AML-193 (cell line): ENCODE data around the gene ATAD3B.
"Not testable (repeated sequence)": the region's sequence is repeated elsewhere in the genome, so short reads cannot be mapped to it uniquely, and the experiment has no call there.

Experiments used
- DNase-seq, 2 experiments: peaks; one replicate each; lab custom pipeline; 2025; lab: John Stamatoyannopoulos, UW

Gene ATAD3B

DNA sequence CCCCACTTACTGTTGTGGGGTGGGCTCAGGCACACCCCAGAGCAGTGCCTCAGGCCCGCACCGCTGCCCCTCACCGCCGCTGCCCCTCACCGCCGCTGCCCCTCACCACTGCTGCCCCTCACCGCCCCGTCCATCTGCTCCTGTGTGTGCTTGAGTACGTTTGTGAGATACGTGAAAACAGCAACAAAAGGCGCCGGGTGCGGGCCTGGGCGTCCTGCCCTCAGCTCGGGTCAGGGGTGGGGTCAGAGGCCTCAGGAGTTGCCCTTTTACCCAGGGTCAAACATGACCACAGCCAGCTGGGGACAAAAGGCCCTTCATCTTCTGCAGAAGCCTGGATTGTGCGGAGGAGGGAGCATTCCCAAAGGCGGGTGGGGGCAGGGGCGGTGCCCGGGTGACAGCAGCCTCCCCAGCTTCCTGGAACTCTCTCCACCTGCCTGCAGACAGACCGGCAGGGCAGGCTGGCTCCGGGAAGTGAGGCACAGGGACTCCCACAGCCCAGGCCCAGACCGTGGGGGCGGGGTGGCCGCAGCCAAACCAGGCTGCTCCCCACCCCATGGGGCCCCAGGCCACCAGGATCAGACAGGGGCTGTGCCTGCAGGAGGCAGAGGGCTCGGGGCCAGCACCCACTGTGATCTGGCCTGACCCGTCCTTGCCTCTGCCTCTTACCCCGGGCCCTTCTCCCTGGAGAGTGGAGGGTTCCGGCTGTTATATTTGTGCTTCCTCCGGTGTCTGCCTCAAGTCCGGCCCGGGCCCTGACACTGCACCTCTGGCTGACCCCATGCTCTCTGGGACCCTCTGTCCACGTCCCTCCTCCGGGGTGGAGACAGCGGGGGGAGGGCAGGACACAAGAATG is 38.4 kb upstream of the ATAD3B start:
- DNase-seq, result no peak

DNA sequence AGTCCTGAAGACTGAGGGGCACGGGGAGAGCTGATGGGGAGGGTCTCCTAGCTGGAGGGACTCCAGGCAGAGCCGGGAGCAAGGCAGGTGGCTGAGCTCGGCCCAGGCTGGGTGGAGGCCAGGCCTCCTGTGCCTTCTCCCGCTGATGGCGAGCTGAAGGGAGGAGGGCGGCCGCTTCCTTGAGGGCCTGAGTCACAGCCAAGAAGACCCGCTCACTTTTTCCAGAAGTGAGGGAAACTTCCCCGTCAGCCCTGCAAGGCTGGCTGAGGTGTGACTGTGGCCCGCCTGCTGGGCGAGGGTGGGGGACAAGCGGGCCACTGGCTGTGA is 37.8 kb upstream of the ATAD3B start:
- no peak for DNase-seq

DNA sequence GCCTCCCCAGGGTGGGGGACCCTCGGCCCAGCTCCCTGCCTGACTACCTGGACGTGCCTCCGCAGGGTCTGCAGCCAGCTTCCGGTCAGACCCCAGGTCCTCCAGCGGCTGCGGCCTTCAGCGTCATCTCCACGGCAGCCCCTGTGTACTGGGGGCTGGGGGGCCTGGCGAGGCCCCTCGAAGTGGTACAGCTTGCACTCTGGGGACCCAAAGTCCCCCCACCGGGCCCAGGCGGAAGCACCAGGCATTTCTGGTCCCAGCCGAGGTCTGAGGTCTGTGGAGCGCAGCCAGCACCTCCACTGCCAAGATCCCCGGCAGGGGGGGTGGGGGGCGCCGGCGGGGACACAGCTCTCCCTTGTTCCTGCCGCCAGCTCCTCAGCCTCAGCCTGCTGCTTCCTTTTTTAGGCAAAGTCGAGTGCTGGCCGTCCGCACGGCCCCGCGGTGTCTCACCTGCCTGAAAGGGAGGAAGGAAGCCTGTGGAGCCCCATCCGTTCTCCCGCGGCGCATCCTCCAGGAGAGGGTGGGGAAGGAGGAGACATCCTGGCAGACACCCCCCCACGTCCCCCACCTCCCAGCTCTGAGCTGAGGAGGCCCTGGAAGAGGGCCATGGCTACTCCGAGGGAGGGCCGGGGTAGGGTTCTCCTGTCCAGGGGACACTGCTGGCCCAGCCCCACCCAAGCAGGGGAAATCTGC is 37.3 kb upstream of the ATAD3B start:
- no peak for DNase-seq

DNA sequence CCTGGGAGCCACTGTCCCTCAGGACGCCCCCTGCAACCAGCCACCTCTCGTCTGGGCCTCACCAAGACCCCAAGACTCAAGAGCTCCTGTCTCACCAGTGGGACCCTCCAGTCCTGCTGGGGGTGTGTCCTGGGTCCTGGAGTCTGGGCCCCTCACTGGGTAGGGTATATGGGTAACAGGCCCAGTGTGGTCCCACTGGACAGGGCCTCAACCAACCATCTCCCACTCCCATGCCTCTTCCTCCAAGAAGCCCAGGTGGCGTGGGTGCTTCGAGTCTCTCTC is 36.8 kb upstream of the ATAD3B start:
- DNase-seq, result no peak

DNA sequence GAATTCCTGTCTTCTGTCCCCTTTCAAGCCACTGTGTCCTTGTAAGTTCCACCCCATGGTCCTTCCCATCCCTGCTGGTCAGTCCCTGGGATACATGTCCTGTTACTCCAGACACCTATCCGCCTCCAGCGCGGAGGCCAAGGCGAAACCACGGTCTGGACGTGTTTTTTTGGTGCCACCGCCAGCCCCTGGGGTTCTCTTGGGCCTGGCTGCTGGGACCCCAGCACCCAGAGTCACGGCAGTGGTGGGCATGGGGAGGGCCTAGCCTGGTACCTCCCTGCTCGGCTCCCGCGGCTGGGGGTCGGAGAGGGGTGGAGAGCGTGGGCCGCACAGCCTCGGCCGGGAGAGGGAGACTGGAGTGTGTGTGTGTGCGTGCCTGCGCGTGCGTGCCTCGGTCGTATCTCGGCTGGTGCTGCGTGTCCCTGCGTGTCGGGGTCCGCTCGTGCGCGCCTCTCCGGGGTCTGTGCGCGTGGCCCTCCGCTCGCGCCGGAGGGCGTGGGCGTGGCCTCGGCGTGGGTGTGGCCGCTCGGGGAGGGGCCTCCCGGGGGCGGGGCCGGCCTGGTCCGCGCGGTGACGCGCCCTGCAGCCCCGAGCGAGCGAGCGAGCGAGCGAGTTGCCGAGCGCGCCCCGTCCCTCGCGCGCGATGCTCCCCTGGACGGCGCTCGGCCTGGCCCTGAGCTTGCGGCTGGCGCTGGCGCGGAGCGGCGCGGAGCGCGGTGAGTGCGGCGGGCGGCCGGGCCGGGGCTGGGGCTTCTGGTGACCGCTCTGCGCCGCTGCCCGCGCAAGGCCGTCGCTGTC is 36.3 kb upstream of the ATAD3B start, which contains the start of gene VWA1:
Gene VWA1, plus strand, starts transcription at position 585 of the 798 bp plus-strand sequence. Its CDS starts 59 bp downstream, at position 644.
- DNase-seq, result peak in 1 of 2 experiments; percentile 23

DNA sequence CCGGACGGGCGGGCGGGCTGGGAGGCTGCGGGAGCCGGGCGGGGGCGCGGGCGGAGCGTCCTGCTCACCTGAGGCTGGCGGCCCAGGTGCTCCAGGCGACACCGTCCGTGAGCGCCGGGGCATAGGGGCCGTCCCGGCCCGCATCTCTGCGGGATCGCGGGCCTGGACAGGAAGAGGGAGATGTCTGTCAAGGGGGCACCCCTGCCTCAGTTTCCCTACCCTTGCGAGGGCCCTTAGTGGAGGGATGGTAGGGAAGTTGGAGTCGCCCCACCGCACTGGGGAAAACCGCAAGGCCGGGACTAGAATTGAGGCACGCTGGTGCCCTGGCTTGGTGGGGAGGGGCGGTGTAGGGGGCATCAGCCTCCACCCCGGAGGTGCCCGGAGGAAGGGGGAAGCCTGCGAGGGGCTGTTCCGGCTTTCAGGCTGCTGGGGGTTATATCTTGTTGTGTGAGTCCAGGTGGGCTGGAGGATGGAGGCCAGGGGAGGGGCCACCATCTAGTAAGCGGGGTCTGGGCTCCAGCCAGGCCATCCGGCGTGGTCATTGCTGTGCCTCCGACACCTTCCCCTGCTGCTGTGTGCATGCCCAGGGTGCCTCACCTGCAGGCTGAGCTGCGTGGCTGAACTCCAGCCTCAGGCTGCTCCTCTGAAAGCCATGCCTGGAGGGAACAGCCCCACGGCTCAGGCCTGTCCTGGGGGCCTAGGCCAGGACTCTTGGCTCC is 35.5 kb upstream of the ATAD3B start:
- DNase-seq, result no peak

DNA sequence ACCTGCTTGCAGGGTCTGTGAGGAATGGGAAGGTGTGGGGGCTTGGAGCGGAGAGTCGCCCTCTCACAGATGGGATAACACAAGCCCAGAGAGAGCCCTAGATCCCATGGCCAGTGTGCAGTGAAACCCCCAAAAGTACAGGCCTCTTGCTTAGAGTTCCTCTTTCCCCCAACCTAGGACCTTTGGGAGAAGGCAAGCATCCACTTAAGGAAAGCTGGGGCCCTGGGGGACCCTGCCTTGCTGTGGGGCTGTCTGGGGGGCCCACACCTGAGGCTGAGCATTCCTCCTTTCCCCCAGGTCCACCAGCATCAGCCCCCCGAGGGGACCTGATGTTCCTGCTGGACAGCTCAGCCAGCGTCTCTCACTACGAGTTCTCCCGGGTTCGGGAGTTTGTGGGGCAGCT is 34.9 kb upstream of the ATAD3B start:
- no peak for DNase-seq

DNA sequence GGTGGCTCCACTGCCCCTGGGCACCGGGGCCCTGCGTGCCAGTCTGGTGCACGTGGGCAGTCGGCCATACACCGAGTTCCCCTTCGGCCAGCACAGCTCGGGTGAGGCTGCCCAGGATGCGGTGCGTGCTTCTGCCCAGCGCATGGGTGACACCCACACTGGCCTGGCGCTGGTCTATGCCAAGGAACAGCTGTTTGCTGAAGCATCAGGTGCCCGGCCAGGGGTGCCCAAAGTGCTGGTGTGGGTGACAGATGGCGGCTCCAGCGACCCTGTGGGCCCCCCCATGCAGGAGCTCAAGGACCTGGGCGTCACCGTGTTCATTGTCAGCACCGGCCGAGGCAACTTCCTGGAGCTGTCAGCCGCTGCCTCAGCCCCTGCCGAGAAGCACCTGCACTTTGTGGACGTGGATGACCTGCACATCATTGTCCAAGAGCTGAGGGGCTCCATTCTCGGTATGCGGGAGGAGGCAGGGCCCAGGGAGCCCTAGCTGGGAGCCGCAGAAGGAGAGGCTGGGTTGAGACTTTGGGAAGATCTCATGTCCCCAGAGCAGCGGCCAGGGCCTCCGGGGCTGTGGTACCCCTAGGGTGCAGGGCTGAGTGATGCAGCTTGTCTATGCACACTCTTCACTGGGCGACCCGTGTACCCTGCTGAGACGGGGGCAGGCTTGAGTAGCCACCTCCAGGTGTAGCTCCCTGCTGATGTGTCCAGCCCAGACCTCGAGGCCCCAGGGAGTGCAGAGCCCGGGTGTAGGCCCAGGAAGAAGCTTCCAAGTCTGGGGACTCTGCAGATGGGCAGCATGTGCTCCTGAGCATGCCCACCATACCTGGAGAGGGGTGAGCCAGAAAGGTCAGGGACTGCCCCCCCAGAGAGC is 34.3 kb upstream of the ATAD3B start:
- DNase-seq, result no peak

DNA sequence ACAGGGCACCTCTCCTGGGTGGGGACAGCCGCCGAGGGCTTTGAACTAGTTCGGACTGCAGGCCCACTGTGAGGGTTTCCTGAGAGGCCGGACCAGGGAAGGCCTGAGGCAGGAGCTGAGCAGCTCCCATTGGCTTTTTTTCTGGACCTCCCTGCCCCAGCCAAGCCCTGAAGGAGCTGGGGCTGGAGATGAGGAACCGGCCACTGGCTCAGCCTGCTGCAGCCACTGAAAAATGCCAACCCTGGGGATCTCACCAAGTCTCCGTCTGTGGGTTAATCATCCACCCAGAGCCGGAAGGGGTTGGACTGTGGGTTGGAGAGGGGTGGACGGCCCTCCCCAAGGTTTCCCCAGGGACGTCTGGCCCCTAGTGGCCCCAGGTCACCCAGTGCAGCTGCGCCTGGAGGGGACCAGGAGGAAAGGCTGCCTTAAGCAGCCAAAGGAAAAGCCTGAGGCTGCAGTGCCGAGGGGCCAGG is 33.6 kb upstream of the ATAD3B start:
- DNase-seq, result peak; percentile 16 to 22

DNA sequence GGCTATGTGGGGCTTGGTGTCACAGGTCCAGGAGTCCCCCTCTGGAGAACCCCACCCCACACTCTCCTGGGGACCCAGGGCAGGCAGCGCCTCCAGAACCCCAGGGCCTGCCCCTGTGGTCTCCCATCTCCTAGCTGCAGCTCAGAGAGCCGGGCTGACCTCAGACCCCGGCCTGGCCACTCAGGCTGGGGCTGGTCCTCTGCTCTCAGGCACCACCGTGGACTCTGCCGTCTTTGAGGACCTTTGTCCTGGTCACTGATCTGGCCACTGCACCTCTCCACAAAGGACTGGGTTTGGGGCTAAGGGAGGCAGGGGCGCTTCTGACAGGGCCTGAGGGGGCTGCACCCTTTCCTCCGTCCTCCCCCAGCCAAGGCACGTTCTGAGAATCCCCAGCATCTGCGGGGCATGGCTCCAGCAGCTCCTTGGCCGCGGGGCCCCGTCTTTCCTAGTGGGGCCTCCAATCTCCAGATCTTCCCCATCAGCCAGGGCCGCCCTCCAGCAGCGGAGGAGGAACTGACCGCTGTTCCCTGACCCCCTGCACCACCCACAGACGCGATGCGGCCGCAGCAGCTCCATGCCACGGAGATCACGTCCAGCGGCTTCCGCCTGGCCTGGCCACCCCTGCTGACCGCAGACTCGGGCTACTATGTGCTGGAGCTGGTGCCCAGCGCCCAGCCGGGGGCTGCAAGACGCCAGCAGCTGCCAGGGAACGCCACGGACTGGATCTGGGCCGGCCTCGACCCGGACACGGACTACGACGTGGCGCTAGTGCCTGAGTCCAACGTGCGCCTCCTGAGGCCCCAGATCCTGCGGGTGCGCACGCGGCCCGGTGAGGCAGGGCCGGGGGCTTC is 32.8 kb upstream of the ATAD3B start:
- DNase-seq, result no peak

DNA sequence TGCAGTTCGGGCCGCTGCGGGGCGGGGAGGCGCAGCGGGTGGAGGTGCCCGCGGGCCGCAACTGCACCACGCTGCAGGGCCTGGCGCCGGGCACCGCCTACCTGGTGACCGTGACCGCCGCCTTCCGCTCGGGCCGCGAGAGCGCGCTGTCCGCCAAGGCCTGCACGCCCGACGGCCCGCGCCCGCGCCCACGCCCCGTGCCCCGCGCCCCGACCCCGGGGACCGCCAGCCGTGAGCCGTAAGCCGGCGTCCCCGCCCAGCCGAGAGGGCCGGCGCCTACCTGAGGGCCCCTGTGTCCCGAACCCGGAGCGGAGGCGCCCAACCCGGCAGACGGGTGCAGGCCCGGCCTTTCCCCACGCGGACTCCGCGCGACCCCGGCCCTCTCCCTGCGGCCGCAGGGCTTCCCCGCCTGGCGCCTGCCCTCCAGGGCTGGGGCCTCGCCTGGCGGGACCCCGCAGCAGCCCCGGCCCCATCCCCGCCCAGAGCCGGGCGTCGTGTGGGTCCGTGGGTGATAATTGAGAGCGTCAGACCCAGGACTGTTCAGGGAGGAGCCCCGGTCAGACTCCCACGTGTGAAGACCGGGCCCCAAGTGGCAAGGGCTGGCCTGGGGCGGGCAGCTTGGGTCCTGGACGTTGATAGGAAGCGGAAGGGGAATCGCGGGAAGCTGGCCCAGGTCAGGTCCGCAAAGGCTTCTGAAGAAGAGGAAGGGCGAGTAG is 31.9 kb upstream of the ATAD3B start:
- no peak for DNase-seq

DNA sequence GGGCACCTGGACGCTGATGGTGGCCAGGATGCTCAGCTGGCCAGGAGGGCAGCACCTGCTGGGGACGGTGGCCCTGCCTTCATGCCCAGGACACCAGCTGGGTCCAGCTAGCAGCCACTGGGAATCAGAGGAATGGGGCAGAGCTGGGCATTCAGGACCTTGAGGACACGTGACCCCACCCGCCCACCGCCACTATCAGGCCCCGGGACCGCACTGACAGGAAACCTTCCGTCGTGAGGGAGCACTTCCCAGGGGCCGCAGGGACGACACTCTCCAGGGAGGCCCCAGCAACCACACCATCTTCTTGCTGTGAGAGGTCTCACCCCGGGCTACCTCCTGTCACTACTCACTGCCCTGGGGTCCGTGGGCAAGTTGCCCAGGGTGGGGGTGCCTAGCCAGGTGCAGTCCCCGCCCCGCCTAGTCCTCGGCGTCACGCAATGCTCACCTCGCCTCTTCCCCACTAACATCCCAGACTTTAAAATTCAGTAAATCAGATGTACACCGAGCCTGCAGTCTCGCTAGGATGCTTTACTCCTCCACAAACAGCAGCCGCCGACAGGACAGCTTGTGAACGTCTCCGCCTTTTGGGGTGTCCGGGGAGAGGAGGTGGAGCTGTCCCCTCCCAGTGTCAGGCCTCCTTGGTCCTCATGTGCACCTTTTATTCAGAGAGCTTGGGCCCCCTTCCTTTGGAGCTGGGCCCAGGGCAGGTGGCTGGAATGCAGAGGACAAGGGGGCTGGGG is 31.1 kb upstream of the ATAD3B start:
- no peak for DNase-seq

DNA sequence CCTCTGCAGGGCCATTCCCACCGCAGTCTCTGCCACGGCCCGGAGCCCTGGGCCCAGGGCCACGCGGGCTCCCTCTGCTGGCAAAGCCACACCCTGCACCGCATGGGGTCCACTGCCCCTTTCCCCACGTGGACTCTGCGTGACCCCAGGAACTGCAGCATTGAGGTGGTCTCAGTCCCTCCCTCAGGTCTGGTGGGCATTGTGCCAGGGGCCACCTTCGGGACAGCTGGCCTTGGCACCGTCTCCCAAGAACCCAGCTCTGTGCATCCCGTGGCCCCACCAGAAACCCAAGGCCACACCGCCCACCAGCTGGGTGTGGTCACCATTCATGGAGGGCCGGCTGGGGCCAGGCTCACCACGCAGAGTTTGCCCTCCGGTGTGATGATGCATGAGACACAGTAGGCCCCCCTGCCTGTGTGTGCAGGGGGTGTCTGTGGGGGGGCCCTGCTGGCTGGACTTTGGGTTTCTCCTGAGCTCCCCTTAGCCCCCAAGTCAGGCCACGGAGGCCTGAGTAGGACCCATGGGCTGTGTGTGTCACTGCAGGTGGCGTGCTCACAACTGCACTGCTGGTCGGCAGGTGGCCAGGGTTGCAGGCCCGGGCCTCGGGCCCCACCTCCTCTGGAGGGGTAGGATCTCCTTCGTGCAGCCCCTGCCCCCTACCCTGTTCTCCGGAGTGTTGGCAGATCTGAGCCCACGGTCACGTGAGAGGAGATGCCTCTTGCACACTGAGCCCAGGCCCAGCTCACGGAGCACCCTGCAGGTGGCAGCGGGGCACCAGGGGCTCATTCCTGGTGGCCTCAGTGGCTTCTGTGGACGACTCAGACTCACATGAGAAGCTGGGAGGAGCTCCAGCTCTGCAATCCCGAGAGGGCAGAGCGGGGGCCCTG is 30.3 kb upstream of the ATAD3B start:
- peak; percentile 12 to 26 for DNase-seq

DNA sequence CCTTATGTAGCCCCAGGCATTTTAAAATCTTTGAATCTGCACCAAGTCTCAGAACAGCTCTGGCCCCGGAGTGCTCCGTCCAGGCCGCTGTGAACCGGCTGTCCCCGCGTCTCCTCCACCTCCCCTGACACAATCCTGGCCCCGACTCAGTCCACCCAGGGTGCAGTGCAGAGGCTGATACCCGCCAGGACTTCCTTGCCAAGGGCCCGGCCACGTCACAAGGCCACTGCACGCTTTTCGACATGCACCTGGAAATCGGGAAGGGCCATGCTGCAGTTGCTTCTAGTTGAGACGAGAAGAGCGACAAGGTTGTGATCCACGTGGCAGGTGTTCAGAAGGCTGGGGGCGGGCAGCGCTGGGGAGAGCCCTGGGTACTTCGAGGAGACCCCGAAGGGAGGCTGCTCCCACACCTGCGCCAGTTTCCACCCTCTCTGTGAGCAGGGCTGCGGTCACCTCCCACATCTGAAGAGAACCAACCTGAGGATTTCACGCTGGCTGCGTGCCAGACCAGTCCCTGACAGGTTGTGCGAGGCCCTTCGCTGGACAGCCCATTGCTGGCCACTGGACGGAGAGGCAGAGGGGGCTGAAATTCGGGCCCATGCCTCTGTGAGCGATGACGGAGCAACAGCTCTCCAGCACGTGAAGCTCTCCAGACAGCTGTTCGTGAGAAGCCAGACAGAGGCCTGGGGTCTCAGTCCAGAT is 29.3 kb upstream of the ATAD3B start:
- DNase-seq, result no peak

DNA sequence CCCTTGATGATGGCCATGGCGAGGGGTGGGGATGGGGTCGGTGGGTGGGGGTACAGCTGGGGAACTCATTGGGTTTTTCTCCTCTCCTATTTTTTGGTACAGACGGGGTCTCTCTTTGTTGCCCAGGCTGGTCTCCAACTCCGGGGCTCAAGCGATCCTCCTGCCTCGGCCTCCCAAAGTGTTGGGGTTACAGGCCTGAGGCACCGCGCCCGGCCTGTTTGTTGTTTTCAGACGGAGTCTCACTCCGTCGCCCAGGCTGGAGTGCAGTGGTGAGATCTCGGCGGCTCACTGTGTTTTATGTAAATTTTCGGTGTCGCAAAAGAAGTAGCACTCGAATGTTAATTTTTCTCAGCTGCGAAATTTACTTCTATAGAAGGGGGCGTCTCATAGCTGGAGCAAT is 24.9 kb upstream of the ATAD3B start:
- DNase-seq, result not testable (repeated sequence)

DNA sequence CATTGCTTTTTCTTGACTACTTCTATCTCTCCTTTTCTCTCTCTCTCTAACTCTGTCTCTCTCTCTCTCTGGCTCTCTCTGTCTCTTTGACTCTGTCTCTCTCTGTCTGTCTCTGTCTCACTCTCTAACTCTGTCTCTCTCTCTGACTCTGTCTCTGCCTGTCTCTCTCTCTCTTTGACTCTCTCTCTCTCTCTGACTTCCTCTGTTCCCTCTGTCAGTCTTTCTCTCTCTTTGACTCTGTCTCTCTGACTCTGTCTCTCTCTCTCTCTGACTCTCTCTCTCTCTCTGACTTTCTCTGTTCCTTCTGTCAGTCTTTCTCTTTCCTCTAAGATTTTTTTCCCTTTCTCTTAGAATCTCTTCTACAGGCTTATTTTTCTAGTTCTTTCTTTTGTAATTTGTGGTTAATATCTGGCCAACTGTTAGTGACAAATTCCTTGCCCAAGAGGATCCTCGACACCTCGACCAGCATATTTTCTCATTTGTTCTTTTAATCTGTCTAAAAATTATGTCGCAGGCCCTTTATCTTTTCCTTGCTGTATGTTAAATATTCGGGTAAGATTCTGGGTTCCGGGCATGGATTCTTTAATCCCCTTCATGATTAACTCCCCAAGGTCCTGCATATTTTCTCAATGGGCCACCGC is 22.3 kb upstream of the ATAD3B start, which contains the start of gene ATAD3C:
Gene ATAD3C, plus strand, starts transcription at position 591 of the 641 bp plus-strand sequence. CDS start 995 bp downstream, outside the sequence.
- no peak for DNase-seq
